GM19467 (cell line): ENCODE data around the gene AGAP1.
"Not testable (repeated sequence)": the region's sequence is repeated elsewhere in the genome, so short reads cannot be mapped to it uniquely, and the experiment has no call there.

Experiments used
- ATAC-seq: cut with Tn5 transposase; IDR thresholded peaks from one replicate; pipeline ENCODE4 v1.9.1; 2021; ENCODE audit warnings: mild to moderate bottlenecking, moderate library complexity; ENCODE audit not compliant: unreplicated experiment

AGAP1 gene

DNA sequence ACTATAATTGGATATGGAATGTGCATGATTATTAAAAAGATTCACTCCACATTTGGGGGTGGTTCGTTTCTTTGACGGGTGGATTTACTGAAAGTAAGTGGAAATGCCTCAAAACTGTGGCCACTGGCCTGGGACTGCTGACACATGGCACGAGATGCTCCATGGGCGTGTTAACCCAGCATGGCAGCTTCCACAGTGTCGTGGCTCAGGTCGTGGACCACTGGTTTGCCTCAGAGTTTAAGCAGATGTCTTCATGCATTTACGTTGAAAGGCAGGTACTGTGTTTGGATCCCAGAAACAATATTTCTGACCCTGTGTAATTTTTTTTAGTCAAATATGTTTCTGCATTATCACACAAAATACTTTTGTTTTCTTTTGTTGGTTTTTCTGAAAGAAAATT lies 432.4 kb downstream of the AGAP1 start:
- no peak for ATAC-seq

DNA sequence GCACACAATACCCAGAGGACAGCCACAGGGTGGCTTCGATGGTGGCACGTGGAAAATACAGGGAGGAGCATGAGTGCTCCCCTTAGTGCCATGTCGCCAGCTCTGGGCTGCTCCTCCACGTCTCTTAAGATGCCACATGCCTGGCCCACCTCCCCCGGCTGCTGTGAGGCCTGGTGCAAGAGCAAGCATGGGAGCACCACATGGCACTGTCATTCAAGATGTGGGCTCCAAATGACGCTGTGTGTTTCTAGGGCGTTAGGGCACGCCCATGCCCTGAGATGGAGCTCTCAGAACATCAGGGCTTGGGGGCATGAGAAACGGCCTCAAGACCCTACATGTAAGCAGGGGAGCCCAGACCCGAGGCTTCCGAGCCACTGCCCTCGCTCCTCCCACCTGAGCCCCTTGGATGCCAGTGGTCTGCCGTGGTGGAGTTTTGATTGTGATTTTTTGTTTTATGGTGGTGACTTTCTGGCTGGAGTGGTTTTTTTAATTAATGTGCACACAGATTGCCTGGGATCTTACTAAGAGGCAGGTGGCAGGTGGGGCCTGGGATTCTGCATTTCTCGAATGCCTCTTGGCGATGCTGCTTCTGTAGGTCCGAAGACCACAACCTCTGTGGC lies 435.0 kb downstream of the AGAP1 start:
- no peak for ATAC-seq

DNA sequence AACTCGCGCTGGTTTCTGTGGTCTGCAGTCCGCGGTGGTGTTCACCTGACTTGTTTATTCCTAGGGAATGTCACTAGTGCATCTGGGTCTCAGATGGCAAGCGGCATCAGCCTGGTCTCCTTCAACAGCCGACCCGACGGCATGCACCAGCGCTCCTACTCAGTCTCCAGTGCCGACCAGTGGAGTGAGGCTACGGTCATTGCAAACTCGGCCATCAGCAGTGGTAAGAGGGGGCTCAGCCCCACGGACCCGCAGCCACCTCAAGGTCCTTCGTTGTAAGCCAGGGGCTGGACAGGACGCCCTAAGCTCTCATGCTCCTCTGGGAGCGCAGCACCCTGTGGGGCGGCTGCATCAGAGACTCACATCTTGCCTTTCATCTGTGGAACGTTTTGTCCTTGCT lies 436.9 kb downstream of the AGAP1 start:
- no peak for ATAC-seq

DNA sequence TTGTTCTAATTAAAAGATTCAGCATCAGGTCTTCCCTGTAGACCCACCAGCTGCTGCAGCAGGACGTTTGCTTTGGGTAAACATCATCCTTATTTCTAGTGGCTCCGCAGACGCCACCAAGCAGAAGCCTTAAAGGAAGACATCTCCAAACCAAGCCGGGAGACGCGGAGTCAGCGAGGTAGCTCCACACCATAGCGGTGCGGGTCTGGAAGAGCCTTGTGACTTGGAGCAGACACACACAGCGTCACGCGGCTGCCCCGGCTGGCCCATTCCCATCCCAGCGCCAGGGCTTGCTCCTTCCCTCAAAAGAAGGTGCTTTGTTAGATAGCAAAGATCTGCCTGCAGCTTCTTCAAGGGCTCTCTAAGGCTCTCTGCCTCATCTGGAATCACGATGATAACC lies 437.8 kb downstream of the AGAP1 start:
- no peak for ATAC-seq

DNA sequence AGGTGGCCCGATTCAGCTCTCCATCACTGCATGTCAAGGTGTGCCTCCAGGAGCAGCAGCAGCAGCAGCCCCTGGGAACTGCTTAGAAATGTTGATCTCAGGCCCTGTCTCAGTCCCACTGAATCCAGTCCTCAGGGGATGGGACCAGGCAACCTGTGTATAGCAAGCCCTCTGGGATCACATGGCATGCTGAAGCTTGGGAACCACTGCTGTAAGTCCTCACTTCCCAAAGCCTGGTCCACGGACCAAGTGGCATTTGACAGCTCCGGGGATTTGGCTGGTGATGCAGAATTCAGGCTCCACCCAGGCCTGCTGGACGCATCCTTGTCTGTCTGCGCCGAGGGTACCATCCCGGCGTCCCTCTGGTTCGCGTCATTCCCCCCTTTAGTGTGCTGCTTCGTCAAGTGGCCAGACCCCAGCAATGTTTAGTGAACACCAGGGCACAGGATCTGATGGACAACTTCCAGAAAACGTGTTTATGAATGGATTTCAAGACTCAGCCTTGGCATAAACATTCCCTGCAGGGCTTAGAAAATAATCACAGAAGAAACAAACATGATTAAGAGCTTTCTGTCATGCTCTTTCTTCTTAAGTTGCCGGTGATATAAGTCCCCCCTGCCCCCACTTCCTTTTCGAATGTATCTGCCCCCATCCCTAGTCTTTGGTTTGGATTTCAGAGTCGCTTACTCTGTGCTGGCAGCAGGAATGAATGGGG lies 440.4 kb downstream of the AGAP1 start:
- no peak for ATAC-seq

DNA sequence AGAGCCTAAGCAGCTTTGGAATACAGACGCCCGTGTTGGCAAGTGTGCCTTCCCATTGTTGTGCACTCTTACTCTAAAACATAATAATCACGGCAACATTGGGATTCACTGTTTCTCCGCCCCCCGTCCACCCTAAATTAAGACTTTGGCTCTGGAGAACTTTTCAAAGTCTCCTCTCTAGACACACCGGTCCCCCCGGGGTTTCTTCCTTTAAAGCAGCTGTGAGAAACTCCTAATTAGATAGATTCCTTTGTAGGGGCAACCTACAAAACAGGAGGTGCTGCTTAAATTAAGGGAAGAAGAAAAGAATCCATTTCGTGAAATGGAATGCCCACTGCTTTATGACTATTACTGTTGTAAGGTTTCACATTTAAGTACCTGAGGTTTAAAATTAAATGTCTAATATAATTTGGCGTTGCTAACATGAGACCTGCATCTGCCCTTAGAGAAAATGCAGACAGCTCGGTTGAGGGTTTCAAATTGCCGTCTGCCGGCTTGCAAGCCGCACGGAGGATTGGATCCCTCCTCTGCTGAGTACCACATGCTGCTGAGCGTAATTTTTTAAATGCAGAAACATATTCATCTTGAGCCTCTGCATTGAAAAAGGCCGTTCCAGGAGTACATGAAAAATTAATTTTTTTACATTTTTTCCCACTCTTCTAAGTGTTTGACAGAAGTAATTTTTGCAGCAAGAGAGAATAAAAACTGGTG lies 441.1 kb downstream of the AGAP1 start:
- ATAC-seq: no peak

DNA sequence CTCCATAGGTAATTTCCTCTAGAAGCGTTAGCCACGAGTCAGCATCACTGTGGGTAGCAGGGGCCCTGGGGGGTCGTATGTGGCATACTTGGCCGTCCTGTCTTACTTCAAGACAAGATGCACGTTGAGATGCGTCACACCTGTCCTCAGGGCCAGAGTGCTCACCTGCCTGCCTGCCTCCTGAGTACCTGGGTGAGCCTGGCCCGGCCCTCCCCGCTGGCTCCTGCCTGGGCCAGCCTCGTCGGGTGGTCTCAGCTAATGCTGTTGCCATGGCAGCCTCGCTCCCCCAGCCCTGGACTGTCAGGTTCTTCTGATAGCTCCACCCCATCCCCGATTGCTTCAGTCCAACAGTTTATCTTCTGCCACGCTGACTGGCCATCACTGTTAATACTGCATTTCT lies 441.9 kb downstream of the AGAP1 start:
- ATAC-seq: no peak

- no peak for ATAC-seq
Observed at GRCh38 chr2:235936493-235936892, 442.6 kb downstream of the AGAP1 start.

DNA sequence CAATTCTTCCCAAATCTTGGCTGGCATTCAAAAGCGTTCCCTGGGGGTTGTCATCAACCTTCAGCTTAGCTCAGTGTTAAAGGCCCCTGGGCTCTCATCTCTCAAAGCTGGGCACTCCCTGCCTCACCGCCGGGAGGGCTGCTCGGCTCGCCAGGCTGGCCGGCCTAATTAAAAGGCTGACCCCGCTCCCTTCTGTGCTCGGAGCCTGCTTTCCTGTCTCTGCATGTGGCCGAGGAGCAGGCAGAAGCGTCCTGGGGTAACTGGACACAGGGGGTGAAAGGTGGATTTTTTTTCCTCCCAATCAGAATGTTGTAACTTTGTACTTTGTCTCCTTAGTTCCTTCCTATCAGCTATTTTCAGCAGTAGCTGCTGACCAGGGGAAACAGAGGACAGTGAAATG lies 443.2 kb downstream of the AGAP1 start:
- ATAC-seq: no peak

GRCh38 chr2:235937526-235937925 lies 443.7 kb downstream of the AGAP1 start:
- ATAC-seq: no peak

DNA sequence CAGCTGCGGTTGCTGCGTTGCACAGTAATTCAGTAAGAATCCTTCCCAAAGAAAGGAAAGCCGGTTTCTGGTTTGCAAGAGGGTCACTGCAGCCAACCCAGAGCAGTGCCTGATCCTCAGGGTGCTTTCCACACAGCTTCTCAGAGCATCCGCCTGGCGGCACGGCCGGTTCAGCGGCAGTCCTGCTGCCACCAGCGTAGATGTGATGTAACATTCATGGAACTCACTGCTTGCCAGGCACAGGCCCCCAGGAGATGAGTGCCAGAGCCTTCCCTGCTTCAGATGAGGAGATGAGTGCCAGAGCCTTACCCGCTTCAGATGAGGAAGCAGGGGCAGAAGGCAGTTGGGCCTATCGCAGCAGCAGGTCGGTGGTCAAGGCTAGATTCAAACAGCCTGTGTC lies 444.1 kb downstream of the AGAP1 start:
- ATAC-seq: no peak

DNA sequence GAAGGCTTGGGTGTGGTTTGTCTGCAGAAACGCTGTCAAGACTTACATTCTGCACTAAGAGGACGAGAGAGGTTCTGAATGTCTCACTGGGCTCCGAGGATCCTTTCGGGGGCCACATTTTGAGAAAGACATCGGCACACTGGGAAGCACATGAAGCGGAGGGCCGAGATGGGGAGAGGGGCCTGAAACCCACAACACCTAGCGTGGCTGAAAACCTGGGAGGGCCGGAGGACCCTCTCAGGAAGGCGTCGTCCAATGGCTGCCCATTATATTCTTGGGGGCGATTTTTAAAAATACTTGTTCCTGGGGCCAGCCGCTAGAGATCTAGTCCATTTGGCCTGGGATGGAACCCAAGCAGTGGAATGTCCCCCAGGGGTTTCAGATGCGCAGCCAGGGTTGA lies 444.8 kb downstream of the AGAP1 start:
- ATAC-seq: no peak

DNA sequence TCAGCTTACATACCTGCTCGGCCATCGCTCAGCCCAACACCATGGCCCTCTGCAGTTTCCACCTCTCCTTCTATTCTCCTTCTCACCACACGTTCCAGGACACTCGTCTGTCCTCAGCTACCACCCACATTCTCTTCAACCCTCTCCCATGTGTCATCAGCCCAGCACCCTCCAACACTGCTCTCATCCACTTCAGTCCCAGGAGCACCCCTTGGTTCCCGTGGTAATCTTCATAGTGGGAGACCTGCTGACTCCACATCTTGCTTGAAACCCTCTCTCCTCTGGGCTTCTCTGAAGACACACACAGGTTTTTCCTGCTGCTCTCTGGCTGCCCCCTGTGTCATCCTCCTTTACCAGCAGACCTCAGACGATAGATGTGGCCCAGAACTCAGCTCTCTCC lies 445.6 kb downstream of the AGAP1 start:
- ATAC-seq: no peak

- no peak for ATAC-seq
Observed at GRCh38 chr2:235940330-235940729, 446.5 kb downstream of the AGAP1 start.

GRCh38 chr2:235944591-235944990 lies 450.7 kb downstream of the AGAP1 start:
- ATAC-seq: no peak

DNA sequence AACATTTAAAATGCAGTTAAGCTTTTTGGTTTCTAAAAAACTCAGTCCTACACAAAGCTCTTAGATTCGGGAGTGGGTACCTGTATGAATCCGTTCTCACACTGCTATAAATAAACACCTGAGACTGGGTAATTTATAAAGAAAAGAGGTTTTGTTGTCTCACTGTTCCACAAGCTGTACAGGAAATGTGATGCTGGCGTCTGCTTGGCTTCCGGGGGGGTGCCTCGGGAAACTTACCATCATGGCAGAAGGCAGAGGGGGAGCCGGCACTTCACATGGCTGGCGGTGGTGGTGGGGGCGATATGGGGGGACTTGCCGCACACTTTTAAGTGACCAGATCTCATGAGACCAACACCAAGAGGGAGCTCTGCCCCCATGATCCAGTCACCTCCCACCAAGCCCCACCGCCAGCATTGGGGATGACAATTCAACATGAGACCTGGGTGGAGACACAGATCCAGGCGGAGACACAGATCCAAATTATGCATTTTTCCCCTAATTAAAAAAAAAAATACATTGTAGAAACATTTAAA lies 451.8 kb downstream of the AGAP1 start:
- no peak for ATAC-seq

DNA sequence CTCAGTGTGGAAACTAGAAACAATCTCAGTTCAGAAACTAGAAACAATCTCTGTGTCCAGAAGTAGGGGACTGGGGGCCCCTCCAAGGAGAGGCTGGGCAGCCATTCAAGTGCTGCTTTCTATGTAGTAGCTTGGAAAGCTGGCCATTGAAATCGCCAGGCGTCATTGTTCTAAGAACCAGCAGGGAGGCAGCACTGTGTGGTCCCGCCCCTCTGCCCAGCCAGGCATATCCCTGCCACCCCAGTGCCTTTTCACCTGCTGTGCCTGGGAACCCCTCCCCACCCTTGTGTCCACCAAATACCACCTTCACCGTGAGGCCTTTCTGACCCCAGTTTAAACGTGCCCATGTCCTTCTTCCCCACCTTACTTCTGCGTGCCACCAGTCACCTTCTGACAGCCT lies 452.7 kb downstream of the AGAP1 start:
- ATAC-seq: no peak

DNA sequence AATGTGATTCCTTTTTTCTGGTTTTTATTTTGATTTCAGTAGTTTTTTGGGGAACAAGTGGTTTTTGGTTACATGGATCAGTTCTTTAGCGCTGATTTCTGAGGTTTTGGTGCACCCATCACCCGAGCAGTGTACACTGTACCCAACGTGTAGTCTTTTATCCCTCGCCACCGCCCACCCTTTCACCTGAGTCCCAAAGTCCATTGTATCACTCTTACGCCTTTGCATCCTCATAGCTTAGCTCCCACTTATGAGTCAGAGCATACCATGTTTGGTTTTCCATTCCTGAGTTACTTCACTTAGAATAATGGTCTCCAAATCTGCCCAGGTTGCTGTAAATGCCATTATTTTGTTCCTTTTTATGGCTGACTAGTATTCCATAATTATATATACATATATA lies 453.2 kb downstream of the AGAP1 start:
- ATAC-seq: not testable (repeated sequence)

- no peak for ATAC-seq
Observed at GRCh38 chr2:235949567-235950472, 456.0 kb downstream of the AGAP1 start.

DNA sequence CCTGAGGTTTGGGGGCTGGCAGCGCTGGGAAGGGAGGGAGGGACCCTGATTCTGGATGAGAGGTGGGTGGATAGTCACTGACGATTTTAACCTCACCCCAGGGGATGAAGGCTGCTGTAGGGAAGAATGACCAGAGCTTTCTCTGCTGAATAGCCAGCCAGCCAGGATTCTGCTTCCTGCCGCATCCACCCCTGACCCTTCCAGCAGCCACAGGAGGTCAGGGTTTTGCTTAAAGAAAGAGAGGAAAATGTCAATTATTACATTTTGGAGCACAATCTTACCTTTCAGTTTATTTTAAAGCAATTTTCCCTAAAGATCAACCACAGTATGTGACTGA lies 456.6 kb downstream of the AGAP1 start:
- ATAC-seq: no peak

- no peak for ATAC-seq
Observed at GRCh38 chr2:235951493-235951892, 457.6 kb downstream of the AGAP1 start.
